Prostate gland (tissue), 2 donors: ENCODE data around the gene NINL. TPM values are rescaled to one million over a fixed set of nuclear protein-coding genes. Genes with fewer than 3 reads are reported as not detected.
"Not testable (repeated sequence)": the region's sequence is repeated elsewhere in the genome, so short reads cannot be mapped to it uniquely, and the experiment has no call there.

ENCODE experiments used
- DNase-seq: peaks from one replicate; pipeline ENCODE4 v3.0.0-alpha.2; 2019; ENCODE audit warnings: low spot score
- H3K27ac ChIP-seq, 2 donors: fragments of 200-600 bp; sonication (generic); 2 replicates each; pipeline ENCODE4 v1.5.1; 2017 to 2019
- H3K27me3 ChIP-seq: fragments of 200-600 bp; sonication (generic); replicated peaks from 2 replicates; pipeline ENCODE4 v1.5.1; 2019; ENCODE audit not compliant: insufficient read depth
- H3K36me3 ChIP-seq, 2 donors: fragments of 200-600 bp; sonication (generic); 1 replicate in 1 of 2; 2 replicates in 1 of 2; pipeline versions ENCODE4 v1.5.1 to v1.8.1; 2017 to 2019
- H3K4me1 ChIP-seq: fragments of 200-600 bp; sonication (generic); replicated peaks from 2 replicates; pipeline ENCODE4 v1.5.1; 2019
- H3K4me3 ChIP-seq, 2 donors: fragments of 200-600 bp; sonication (generic); 2 replicates each; pipeline ENCODE4 v1.5.1; 2017 to 2019
- H3K9me3 ChIP-seq: fragments of 200-600 bp; sonication (generic); 2 replicates; pipeline ENCODE4 v1.5.1; 2017
- POLR2A ChIP-seq: fragments of 450-650 bp; IDR thresholded peaks from one replicate; pipeline ENCODE4 v1.6.1; 2016; ENCODE audit warnings: antibody characterized with exemption, mild to moderate bottlenecking
- POLR2AphosphoS5 ChIP-seq: sonication (generic); formaldehyde crosslinking; IDR thresholded peaks from one replicate; pipeline ENCODE4 v1.6.1; 2017; ENCODE audit warnings: antibody characterized with exemption
- WGBS: methylation state at CpG from one replicate; pipeline ENCODE4 v1.1.5; 2018; 5-methylcytosine and 5-hydroxymethylcytosine counted together
- intact Hi-C: fragments of 100-400 bp; cut with DNase I; formaldehyde crosslinking; loops from one replicate; pipeline ENCODE4 v1.14.2; 2022
- total RNA-seq, 2 donors: library from RNA; depleted of rRNA; stranded (reverse); fragments of >200 nt; gene quantifications; one replicate each; pipeline ENCODE4 v1.1.0, GENCODE V29; 2016
- TF ChIP-seq, protein P1 (sequence below), 4 experiments: fragments of 200-600 bp in 2 of 4; fragments of 450-650 bp in 2 of 4; sonication (generic) in 2 of 4; IDR thresholded peaks; 1 replicate in 3 of 4; 2 replicates in 1 of 4; pipeline ENCODE4 v1.5.1; 2016 to 2019; ENCODE audit warnings: antibody characterized with exemption in 4 of 4, mild to moderate bottlenecking in 2 of 4, moderate library complexity in 2 of 4

The NINL gene
- total RNA-seq, 2 donors from 2014 or later = 16.3 to 31.1 TPM

DNA sequence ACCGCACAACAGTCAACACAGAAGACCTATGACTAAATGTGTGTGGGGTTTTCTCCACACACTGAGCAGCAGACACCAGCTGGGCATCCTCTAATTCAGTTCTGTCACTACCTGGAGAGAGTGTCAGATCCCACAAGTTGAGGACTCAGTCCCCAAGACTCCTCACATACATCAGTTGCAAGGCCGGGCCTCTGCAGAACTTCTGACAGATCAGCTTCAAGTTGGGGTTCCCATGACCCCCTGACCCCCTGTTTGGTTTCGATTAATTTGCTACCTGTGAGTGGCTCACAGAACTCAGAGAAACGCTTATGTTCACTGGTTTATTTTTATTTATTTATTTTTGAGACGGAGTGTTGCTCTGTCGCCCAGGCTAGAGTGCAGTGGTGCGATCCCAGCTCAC lies 3.2 kb upstream of the NINL start:
- intact Hi-C loops = no loop called here
- no peak overlapping the region for H3K27ac ChIP-seq
- DNase-seq = no peak
- no peaks in the 10 kb centered on the region for H3K36me3 ChIP-seq
- 96% methylated on average over 7 of the region's 7 CpGs for WGBS
- no peak overlapping the region for H3K4me3 ChIP-seq
- H3K4me1 ChIP-seq = no peaks in the 10 kb centered on the region
- no peaks in the 10 kb centered on the region for H3K9me3 ChIP-seq
- H3K27me3 ChIP-seq = no peaks in the 10 kb centered on the region
- TF ChIP-seq, protein P1, sequence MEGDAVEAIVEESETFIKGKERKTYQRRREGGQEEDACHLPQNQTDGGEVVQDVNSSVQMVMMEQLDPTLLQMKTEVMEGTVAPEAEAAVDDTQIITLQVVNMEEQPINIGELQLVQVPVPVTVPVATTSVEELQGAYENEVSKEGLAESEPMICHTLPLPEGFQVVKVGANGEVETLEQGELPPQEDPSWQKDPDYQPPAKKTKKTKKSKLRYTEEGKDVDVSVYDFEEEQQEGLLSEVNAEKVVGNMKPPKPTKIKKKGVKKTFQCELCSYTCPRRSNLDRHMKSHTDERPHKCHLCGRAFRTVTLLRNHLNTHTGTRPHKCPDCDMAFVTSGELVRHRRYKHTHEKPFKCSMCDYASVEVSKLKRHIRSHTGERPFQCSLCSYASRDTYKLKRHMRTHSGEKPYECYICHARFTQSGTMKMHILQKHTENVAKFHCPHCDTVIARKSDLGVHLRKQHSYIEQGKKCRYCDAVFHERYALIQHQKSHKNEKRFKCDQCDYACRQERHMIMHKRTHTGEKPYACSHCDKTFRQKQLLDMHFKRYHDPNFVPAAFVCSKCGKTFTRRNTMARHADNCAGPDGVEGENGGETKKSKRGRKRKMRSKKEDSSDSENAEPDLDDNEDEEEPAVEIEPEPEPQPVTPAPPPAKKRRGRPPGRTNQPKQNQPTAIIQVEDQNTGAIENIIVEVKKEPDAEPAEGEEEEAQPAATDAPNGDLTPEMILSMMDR (IDR thresholded peaks at IDR 0.05) = no peak
- TF ChIP-seq POLR2A (no peak), POLR2AphosphoS5 (no peak)

DNA sequence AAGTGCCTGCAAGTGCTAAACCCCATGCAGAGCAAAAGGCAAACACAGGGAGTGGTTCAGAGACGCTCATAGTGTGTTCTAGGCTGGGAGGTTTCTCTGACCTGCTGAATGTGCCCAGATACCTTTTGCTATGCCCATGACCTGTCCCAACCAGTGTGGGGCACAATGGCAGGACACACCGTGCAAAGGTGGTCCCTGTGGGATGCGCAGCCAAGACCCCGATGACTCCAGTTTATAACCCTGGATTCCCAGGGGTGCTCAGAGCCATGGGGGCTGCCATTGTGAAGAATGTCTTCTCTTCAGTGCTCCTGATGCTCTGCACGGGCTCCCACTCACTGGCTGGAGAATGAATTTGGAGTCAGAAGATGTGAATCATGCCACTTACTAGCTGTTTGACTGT lies 2.2 kb upstream of the NINL start:
- no peak for DNase-seq
- WGBS = 93% methylated on average over 5 of the region's 5 CpGs

DNA sequence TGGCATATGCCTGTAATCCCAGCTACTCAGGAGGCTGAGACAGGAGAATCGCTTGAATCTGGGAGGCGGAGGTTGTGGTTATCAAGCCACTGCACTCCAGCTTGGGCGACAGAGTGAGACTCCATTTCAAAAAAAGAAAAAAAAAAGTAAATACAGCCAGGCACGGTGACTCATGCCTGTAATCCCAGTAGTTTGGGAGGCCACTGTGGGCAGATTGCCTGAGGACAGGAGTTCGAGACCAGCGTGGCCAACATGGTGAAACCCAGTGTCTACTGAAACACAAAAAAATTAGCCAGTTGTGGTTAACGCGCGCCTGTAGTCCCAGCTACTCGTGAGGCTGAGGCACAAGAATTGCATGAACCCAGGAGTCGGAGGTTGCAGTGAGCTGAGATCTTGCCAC lies 1.5 kb upstream of the NINL start:
- WGBS = 83% methylated on average over 11 of the region's 11 CpGs
- intact Hi-C loops = no loop called here
- TF ChIP-seq POLR2AphosphoS5 = no peak
- TF ChIP-seq, protein P1 (IDR thresholded peaks at IDR 0.05) = no peak

More for the DNA sequence above, 2.2 kb upstream of the NINL start:
- Histone ChIP-seq H3K4me3 (no peak overlapping the region), H3K4me1 (no peaks in the 10 kb centered on the region), H3K36me3 (no peaks in the 10 kb centered on the region), H3K27ac (no peak overlapping the region), H3K9me3 (no peaks in the 10 kb centered on the region), H3K27me3 (no peaks in the 10 kb centered on the region)
- intact Hi-C loops = no loop called here
- TF ChIP-seq, protein P1 (IDR thresholded peaks at IDR 0.05) = no peak
- TF ChIP-seq POLR2AphosphoS5 (no peak), POLR2A (no peak)

DNA sequence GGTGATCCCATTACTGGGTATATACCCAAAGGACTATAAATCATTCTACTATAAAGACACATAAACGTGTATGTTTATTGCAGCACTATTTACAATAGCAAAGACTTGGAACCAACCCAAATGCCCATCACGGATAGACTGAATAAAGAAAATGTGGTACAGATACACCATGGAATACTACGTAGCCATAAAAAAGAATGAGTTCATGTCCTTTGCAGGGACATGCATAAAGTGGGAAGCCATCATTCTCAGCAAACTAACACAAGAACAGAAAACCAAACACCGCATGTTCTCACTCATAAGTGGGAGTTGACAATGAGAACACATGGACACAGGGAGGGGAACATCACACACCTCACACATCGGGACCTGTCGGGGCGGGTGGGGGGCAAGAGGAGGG lies 1.7 kb downstream of the NINL start:
- H3K4me3 ChIP-seq, H3K27me3 ChIP-seq, intact Hi-C loops, H3K4me1 ChIP-seq, H3K36me3 ChIP-seq, H3K27ac ChIP-seq, DNase-seq, H3K9me3 ChIP-seq: not testable (repeated sequence)
- 73% methylated on average over 7 of the region's 7 CpGs for WGBS

More for the DNA sequence above, 1.5 kb upstream of the NINL start:
- Histone ChIP-seq H3K4me1 (no peaks in the 10 kb centered on the region), H3K27me3 (no peaks in the 10 kb centered on the region), H3K4me3 (no peak overlapping the region), H3K36me3 (no peaks in the 10 kb centered on the region), H3K27ac (no peak overlapping the region), H3K9me3 (no peaks in the 10 kb centered on the region)
- no peak for DNase-seq

DNA sequence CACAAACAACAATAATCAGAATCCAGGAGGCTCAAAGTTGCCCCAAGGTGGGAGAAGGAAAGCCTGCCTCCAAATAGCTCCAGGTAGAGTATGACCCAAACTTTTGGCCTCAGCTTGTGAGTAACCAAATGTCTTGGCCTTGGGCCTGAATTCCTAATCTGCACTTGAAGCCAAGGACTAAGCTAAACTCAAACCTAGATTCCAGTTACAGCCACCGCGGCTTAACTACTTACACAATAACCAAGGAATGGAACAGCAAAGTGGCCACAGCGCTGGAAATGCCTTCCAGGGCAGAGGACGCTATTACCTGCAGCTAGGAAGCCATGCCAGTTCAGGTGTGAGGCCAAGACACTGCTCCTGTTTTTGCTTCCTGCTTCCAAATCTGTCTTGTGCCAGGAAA lies 4.6 kb downstream of the NINL start:
- Histone ChIP-seq H3K4me1 (no peaks in the 10 kb centered on the region), H3K4me3 (no peak overlapping the region), H3K27ac (no peak overlapping the region), H3K9me3 (no peaks in the 10 kb centered on the region), H3K27me3 (no peaks in the 10 kb centered on the region), H3K36me3 (no peaks in the 10 kb centered on the region)
- no peak for DNase-seq
- 44% methylated on average over 4 of the region's 4 CpGs for WGBS
- intact Hi-C loops = no loop called here
- TF ChIP-seq, protein P1 (IDR thresholded peaks at IDR 0.05) = no peak
- TF ChIP-seq POLR2A (no peak), POLR2AphosphoS5 (no peak)
